ENCODE results near the gene TBC1D2B.

Gene TBC1D2B

GRCh38 chr15:78093242-78094020, 15.9 kb upstream of the TBC1D2B start:
- DNase-seq = no peak

DNA sequence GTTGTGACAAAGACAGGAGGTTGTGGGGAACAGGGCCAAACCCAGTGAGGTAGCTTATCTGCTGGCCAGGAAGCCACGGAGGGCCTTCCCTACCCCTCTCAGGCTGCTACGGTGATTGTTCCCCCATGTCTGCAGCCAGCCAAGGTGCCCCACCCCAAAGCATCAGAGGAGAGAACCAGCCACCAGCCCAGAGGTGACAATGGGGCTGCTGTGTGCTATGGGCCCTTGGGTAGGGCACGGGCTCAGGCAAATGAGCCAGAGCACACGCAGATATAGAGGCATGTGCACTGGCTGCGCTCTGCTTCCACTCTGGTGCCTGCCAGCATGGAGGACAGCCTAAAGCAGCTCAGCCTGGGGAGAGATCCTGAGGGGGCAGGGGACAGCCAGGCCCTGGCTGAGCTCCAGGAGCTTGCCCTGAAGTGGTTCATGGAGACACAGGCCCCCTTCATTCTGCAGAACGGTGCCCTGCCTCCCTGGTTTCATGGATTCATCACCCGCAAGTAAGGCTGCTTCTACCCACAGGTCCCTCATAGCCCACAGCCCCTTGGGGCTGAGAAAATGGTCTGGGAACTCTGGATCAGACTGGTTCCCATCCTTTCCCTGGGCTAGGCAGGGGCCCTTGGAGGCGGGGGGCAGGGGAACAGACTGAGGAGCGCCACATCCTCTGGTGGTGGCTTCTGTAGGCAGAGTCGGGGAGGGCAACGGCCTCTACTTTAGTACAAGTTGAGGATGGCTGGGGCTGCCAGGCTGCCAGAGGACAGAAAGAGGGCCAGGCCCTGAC, 14.9 kb upstream of the TBC1D2B start, which contains the start of gene SH2D7:
TSS of gene SH2D7 (plus strand) at position 301 of the 781 bp plus-strand sequence. CDS start at position 325, 24 bp downstream.
- no peak for DNase-seq

GRCh38 chr15:78090422-78091063, 13.0 kb upstream of the TBC1D2B start:
- DNase-seq = no peak

- no peak for DNase-seq
Observed at GRCh38 chr15:78088773-78089080, 11.2 kb upstream of the TBC1D2B start.

DNA sequence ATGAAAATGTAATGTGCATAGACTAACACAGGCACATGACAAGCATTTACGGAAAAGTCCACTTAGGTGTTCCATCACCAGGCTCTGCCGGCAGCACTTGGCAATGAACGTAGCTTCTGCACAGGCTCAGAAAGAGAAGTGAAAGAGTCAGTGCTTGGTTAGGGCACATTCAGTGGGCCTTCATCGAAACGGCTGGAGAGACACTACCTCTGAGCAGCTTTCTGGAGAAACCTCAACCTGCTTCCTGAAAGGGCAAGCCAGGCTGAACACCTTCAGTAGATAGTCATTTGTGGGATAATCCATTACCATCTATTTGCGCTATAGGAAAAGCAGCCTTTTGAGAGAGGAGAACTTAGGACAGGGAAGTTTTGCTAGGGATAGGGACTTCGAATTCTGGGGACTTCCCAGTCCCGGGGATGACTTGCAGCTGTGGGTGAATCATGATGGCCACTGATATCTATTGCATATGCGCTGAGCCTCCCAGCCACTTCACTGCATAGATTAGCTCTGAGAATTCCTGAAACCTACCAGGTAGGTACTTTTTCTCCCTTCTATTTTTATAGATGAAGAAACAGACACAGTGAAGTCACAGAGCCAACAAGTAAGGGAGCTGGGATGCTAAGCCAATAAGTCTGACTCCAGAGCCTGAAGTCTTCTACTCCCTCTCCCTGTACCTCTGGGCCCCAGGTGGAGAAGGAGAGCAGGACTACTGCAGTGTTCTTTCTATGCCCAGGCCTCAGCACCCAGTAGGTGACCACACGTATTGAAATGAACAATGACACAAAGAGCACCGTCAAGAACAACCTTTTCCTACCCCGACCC, 10.7 kb upstream of the TBC1D2B start:
- no peak for DNase-seq

DNA sequence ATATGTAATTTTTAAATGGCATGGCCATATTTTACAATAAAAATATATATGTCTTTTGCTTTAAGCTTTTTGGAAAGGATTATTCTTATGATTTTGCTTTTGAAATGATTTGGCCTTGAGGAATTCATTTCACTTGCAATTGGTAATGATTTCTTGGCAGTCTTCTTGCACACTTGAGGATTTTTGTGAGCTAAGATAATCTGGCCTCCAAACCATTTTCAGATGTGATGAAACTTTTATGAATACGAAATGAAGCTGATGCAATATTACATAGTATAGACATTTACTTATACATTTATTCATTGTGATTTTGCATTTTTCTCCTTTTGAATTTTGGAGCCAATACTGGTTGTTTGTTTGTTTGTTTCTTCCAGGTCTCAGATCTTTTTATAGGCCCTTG, 8.4 kb upstream of the TBC1D2B start:
- DNase-seq = no peak

GRCh38 chr15:78084449-78084750, 6.9 kb upstream of the TBC1D2B start:
- DNase-seq = no peak

GRCh38 chr15:78083687-78084448, 6.4 kb upstream of the TBC1D2B start:
- DNase-seq = no peak

DNA sequence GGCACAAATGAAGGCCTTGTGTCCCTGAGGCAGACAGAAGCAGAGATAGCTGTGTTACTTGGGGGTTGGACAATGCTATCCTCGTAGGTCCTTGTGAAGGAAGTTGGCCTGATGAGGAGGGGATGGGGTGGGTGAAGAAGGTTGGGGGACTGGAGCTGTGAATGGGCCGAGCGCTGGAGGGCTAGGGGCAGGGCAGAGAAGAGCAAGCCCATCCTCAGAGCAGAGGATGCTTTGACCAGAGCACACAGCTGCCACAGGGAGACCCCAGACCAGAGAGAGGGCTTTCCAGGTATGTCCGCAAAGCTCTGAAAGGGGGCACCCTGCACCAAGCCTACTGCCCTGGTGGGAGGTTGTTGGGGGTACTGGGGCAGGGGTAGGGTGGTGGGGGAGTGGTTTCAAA, 5.7 kb upstream of the TBC1D2B start:
- DNase-seq = no peak

DNA sequence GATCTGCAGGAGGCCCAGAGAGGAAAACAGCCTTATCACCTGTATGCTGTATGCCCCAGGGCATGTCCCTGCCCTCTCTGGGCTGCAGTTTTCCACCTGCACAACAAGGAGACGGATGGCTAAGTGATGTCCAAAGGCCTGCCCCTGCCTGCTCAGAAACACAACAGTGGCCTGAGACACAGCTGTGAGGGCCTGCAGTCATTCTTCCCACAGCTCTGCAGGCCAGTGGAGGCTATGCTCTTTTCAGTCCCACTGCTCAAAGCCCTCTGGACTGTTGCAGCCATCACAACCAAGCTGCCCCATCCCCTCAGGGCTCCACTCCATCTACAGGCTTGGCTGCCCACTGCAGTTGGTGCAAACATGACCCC, 5.2 kb upstream of the TBC1D2B start:
- no peak for DNase-seq

- no peak for DNase-seq
Observed at GRCh38 chr15:78082106-78082742, 4.7 kb upstream of the TBC1D2B start.

GRCh38 chr15:78080088-78080460, 2.6 kb upstream of the TBC1D2B start:
- DNase-seq = no peak

GRCh38 chr15:78079298-78080087, 2.0 kb upstream of the TBC1D2B start:
- no peak for DNase-seq

DNA sequence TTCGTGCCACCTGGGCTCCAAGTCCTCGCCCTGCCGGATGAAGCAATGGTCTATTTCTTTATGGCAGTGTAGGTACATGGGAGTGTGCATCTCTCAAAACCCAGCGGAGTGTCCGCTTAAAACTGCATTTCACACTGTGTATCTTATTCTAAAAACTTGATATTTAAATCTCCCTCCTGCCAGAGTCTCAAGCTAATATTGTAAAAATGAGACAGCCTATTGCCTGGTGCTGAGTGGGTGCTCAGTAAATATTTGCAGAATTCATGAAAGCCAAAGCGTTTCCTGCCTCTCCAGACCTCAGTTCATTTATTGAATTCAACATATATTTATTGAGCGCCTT, 330 bp upstream of the TBC1D2B start:
- DNase-seq = peak; percentile 18

DNA sequence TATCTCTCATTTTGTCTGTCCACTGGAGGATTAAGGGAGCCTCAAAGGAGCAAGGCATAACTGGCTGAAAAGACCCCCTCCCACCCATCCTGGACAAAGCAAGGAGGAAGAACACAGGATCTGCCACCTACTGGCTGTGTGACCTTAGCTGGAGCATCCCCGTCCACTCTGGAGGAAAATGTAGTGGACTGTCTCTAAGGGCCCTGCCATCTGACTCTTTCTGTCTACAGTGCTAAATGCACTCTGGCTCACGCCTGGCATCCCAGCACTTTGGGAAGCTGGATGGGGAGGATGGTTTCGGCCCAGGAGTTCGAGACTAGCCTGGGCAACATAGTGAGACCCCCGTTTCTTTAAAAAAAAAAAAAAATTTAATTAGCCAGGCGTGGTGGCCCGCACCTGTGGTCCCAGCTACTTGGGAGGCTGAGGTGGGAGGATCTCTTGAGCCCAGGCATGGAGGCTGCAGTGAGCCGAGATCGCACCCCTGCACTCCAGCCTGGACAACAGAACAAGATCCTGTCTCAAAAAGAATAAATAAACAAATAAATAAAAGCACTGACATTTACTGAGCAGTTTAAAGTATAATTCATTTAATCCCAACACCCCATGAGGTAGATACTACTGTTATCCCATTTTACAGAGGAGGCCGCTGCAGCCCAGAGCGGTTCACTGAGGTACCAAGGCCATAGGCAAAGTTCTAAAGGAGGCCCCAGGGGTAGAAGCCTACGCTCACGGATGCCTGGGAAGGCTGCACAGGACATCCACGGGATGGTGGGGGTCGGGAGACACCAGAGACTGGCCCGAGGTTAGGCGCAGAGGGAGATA, 1.1 kb downstream of the TBC1D2B start:
- no peak for DNase-seq

- DNase-seq = peak; percentile 30
Observed at GRCh38 chr15:78075490-78076230, 1.9 kb downstream of the TBC1D2B start.

GRCh38 chr15:78073046-78073787, 4.3 kb downstream of the TBC1D2B start:
- no peak for DNase-seq

DNA sequence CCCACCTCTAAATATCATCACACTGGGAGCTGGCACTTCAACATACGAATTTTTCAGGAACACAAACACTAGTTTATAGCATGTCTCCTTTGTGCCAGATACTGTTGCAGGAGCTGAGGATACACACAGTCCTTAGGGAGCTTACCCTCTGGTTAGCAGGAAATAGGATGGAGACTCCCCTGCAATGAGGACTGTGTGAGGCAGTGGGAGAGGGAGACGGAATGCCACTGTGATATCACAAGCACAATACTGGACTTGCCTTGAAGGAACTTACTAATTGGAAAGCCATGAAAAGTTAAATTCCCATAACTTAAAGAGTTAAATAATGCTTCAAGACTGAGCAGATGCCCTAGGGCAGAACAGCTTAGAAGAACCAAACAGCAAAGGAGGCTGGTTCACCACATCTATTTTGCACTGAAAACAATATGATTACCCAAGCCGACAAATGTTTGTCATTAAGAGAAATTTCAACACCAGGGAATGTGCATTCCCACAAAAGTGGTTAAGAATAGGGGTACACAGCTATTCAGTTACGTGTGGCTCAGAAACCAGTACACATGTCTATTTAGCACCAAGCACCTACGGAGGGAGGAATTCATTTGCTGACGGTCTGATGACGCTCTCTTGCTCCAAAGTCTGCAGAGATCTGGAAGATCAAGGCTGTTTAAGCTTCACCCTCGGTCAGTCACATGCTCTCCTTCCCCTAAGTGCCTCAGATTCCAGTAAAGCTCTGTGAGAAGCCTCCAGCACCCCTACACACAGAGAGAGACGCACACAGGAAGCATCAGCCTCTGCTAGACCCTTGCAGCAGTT, 5.2 kb downstream of the TBC1D2B start:
- no peak for DNase-seq

All from NCI-H2227 treated with DMSO at 0.1 percent for 48 hours (cell line).